CD4-positive, alpha-beta T cell treated with Interleukin-4 for 1 hour (primary cell): ENCODE measurements around the gene PDE4D.

Experiments
- DNase-seq, 2 donors: peaks; one replicate each; pipeline ENCODE4 v3.0.0-alpha.2; 2020 to 2022

The PDE4D gene

DNA sequence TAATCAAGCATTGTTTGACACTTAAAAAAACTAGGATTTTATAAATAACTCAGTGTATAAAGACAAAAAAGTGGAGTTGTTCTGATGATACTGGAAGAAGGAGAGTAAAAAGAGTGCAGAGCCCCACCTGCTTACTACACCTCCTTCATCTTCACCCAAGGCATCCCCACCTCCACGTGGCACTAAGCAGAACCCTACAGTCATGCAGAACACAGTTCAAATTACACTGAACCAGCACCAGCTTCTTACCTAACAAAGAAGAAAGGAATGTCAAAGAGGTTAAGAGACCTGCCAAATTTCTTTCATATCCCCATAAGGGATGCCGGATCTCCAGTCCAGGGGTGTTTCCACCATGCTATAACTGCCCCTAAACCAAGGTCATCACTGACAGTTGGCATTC lies 55.5 kb downstream of the PDE4D start:
- no peak for DNase-seq

DNA sequence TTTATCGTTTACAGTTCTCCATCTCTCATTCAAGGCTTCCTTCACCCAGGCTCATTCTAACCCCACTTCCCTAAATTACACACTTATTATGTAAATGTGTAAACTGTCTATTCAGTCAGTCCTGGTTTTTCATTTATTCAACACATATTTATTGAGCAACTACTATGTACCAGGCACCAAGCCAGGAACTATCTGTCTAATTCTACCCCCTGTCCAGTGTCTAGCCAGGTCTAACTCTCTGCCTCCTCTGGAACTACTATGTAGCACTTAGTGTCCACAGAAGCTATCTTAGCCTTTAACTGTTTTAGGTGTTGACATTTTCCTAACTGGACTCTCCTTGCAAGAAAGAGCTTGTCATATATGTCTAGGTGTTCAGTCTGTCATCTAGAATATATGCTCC lies 56.5 kb downstream of the PDE4D start:
- no peak for DNase-seq

DNA sequence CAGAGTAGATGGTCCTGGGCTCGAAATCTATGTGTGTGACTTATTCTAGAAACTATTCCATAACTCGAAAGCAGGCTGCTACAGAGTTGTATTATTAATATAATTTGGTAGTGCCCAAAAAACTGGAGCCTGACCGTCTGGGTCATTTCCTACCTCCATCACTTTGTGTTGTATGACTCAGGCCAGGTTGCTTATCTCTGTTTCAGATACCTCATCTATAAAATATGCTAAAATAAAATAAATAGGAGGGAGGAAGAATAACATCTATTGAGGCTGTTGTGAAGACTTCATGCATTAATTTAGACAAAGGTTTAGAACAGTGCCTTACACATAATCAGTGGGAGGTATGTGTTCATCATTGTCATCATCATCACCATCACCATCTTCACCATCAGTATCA lies 57.7 kb downstream of the PDE4D start:
- no peak for DNase-seq

DNA sequence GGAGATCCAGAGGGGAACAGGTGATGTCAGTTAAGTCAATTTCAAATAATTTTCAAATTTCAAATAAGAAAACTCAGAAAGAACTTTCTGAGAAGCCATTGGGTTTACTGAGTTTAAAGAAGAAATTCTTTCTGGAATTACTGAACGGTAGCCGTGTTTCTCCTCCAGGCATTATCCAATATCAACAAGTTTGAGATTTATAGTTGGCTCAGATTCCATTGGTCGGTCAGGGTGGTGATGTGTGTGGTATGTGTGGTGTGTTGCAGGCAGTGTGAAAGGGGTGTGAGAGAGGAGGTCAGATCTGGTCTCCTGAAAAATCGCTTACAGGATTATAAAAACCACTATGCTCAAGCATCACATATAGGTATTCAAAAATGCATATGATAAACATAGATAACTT lies 60.1 kb downstream of the PDE4D start:
- DNase-seq: no peak

DNA sequence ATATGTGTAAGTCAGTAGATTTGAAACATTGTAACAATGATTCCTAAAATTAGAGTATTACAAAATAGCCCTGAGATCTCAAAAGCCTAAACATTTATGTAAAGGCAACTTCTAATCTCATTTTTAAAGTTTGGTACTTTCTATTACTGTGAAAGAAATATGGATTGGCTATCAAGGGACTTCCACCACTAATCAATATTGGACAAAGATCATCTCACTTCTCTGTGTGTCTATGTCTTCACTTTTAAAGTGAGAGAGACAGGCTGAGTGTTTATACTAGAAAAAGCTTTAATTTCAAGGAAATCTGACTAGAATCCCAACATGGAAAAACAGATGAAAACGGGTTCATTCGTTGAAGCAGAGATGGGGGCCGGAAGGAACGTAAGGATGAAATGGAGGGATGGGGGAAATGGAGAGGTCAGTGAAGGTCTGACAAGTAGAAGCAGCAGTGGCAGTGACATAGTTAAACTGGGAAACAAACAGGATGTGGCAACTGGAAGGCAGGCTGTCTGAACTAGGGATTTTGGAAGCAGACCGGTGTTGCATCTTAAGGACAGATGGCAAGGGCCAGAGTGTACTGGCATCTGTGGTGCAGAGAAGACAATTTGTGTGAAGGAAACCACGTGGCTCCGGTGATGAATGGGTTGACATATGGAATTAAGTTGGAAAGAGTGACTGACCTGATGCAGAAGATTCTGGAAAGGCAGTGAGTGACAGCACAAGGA lies 60.8 kb downstream of the PDE4D start:
- DNase-seq: no peak

DNA sequence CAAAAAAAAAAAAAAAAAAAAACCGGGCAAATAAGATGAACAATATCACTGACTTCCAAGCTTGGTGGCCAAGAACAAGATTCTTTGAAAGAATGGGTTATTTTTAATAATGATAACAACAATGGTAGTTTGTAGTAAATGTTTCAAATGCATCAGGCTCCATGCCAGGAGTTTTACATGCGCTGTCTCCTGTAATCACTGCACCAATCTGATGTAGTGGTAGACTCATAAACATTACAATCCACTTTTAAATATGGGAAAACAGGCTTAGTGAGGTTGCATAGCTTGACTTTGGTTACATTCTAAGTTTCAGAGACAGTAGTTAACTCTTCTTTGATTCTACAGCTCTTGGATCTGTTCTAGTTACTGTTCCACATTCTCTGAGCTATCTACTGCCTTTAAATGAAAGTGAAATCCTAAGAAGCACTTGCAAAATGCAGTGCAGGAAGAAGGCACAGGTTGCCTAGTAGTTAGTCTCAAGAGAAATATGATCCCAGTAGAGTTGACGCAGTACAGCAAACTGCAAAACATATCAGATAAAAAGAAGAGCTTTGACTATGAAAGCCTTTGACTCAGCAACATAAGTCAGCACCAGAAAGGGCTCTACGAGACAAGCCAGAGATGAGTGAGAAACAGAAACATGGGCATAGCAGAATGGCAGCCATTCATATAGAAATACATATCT lies 62.1 kb downstream of the PDE4D start:
- DNase-seq: no peak

DNA sequence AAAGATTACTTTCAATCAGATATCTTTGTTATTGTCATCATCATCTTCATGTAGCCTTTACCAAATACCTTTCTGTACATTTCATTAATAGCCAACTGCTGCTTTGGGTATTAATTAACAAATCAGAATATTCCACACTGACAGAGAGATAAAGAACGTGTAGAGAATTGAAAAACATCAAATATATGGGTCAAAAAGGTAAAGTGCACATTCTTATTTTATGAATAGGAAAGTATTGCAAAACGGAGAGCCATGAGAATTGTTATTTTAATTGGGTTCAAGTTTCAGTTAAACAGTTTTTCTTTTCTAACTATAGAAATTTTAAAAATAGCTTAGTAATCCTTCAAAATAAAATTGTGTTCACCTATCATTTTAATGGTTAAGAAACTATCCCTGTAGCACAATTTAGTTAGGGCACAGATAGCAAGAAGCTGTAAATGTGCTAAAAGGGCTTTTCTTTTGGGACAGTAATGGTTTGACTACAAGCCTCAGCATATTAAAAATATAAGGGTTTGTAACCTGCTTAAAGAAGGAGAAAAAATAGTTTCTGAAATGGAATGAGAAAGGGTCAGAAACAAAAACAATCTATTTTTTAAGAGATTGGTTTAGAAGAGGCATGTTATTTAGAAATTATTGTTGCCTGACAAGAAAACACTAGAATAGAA lies 62.9 kb downstream of the PDE4D start:
- no peak for DNase-seq

DNA sequence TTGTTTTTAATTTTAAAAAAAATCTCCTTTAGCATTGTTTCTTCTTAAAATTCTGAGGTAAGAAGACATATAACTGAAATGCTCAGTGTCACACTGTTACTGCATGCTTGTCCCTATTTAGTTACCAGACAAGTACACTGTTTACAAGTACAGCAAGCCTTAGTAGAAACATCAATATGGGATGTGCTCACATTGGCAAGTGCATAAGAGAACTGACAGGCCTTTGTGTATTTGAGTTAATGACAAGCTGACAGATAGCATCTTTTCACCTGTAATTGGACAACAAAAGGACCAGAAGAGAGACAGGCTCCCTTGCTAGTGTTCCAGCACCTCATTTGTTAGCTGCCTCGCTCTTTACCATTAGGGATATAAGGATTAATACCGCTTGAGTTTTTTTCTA lies 63.6 kb downstream of the PDE4D start:
- DNase-seq: no peak

DNA sequence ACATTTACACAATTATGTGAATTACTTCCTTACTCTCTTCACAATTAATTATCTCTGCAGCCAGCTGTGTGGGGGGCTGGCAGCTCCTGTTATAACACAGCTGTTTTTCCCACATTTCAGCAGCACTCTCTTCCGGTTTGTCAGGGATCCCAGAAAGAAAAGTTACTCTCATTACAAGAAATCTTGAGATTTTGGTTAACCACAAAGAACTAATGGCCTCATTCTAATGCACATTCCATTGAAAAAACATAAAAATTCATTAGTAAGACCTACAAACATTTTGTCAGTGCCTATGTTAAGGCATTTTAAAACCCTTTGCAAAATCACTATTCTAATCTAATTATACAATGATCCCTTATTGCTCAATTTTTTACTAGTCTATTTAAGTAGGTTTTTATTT lies 64.1 kb downstream of the PDE4D start:
- no peak for DNase-seq

DNA sequence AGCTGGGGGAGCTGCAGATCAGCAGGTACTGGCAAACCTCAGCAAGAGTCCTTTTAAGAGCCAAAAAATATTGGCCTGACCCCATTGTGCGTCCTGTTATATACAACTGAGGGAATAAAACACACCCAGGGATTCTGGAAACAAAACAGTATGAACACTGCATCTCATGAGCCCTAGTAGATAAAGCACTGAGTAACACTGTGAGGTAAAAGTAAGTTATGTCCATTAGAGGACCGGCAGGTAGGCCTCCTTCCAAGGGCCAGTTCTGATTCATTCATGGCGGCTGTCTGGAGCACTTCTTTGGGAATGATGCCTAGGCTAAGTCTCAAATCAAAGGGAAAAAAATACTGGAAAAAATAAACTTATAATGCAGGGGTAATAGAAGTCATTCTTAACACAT lies 64.9 kb downstream of the PDE4D start:
- DNase-seq: no peak

DNA sequence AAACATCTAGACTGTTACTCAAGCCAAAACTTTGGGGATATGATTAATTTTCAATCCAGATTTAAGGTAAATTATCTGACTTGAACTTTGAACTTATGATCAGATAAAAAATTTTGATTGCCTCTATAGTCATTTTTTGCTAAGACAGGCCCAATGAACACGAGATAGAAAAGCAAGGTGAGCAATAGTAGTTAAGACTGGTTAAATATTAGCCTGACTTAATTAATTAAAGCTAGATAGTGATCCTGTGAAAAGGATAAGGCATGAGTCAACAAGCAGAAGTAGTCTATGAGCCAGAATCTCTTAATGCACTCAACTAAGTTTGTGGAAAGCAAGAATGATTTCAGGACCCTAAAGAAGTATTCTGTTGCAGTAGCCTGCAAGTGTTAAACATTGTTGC lies 66.5 kb downstream of the PDE4D start:
- DNase-seq: no peak

DNA sequence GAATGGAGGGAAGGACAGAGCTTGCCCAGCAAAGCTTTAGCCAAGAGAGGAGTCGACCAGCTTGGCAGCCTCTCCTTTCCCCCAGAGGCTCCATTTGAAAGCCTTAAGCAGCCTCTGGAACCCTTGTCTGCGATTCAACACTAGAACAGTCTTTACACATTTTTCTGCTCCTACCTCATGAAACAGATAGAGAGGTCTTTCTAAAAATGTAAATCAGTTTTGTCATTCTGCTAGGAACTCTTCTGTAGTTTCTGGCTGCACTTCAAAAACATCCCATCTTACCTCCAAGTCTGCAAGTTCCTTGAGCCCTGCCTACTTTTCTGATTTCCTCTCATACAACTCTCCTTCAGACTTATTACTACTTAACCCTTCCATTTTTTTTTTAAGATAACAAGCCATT lies 70.1 kb downstream of the PDE4D start:
- DNase-seq: no peak

DNA sequence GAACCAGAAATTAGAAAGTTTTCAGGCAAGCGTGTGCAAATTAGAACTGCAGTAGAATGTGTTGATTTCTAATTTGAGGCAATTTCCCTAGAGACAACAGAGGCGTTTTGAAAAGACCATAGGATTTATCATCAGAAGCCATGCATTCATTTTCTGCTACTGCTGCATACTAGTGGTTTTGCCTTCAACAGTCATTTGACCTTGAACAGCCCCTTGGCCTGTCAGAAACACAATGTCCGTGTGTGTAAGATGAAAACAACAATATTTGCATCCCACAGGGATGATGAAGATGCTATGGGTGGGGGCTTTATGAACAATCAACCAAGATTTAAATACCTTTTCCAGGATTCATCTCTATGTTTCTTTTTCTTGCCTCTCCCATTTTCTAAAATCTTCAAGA lies 73.7 kb downstream of the PDE4D start:
- no peak for DNase-seq

DNA sequence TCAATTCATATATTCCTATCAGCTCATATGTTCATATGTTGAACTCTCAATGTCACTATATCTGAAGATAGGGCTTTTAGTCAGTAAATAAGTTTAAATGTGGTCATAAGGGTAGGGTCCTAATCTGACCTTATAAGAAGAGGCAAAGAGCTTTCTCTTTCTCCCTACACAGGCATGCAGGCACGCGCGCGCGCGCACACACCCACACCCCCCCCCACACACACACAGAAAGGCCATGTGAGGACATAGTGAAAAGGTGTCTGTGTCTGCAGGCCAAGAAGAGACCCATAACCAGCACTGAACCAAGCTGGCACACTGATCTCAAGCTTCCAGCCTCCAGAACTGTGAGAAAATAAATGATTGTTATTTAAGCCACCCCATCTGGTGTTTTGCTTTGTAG lies 76.0 kb downstream of the PDE4D start:
- no peak for DNase-seq

DNA sequence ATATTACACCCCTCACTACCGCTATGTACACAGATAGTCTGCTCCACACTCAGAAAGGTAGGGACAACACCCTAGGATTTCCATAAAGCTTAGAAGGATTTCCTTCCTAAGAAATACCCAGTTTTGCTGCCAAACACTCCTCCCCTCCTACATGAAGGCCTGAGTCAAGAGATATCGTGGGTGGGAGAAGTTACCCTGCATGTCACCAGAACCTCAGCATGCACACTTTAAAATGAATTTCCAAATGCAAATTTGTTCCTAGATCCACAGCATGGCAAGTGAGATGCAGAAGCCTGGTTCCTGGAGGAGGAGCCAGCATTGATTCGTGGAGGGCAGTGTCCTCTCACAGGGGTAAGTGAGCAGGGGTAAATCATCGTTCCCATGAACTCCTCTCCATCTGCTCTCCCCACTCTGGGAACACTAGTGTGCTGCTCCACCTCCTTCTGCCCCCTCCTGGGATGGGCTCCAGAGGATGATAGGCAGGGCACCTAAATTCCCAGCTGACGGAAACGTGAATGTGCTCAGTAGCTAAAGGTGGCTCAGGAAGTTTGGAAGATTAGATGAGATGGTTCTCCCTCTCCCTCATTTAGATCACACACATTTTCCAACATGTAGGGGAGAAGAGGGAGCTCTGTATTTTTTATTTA lies 76.7 kb downstream of the PDE4D start:
- DNase-seq: no peak

DNA sequence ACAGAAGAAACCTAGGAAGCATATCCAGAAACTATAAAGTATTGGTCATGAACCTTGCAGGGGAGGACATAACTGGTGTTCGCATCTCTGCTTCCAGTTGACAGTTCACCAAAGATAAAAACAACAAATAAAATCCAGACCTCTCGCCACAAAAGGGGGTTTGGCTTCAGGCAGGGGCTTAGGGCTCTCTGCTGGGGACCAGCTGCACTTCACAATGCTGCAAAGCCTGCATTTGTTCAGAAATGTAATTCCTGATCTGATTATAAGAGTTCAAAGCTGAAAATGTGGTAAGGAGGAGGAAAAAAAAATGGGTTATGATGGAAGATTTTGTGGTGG lies 79.0 kb downstream of the PDE4D start:
- DNase-seq: no peak

DNA sequence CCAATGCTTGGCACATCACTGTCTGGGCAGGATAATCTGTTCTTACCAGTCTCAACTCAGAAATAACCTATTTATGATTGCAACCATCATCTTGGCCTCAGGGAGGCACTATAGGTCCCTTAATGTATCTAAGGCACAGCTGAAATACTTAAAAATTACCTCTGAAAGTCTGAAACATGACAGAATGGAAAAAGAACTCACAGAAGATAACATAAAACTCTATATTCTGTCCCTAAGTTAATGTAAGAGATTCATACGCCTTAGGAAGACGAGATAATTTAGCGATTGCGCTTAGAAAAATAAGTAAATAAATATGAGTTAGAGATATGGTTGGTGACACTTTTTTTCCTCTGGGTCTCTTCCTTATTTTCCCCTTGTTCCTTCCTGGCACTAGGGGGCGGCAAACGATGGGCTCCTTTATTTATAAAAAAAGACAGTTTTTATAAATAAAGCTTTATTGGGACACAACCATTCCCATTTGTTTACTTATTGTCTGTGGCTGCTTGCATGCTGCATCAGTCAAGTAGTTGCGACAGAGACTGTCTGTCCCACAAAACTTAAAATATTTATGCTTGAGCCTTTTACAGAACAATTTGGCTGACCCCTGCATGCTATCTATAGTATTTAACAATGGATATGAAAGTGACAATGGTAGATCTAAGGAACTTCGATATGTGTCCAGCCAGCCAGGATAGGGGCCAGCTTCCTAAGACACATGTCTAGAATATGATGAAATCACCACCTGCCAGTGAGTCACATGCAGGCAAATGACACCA lies 79.6 kb downstream of the PDE4D start:
- peak in 1 of 2 donors; percentile 18 for DNase-seq

DNA sequence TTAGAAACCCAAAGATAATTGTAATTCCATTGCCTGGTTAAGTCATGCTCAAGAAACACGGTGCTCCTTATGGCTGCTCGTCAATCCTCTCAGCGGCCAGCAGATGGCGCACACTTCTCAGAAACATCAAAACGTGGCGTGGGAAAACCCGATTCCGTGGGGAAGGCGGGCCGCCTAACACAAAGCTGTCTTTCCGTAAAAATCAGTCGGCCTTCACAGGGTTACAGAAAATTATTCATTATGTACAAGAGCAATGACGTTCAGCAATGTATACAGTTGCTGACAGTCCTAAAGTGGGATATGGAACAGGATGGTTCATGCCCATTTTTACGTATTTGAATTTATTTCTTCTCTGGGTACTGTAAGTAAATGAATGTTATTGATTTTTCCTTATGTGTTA lies 83.5 kb downstream of the PDE4D start:
- DNase-seq: peak; percentile 56 to 62

DNA sequence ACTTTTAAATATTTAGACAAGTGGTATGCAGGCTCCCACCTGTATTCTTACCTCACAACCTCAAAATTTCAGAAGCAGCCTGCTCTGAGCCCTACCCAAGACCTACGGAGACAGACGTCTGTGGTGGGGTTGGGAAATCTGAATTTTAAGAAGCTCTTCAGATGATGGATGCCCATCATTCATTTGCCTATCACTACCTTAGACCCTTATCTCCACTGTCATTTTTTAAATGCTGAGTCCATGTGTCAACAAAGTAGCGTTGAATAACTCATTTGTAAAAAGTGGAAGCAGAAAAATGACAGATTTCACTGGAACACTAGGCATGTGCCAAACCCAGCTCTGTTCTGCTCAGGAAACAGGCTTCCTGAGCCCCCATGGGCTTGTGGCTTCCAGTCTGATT lies 85.7 kb downstream of the PDE4D start:
- no peak for DNase-seq

DNA sequence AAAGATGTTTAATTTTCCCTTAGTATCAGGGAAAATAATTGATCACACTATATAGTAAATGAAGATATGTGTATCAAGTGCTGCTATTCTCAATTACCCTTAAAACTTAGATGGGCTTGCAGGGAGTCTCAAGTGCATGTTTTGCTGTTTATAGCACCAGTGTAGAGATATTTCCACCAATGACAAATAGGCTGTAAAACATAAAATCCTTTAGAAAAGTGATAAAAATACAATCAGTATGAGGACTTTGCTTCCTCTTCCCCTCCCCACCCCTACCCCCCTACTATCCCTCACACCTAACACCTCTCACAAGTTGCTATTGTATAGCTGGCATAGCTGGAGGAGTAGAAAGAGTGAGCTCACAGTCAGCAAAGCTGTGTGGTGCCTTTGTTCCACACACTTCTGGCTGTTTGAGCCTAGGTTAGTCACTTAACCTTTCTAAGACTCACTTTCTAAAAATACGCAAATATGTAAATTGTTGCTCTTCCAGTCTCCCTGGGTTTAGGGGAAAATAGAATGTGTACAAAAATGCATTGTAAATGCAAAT lies 93.1 kb downstream of the PDE4D start:
- DNase-seq: no peak

DNA sequence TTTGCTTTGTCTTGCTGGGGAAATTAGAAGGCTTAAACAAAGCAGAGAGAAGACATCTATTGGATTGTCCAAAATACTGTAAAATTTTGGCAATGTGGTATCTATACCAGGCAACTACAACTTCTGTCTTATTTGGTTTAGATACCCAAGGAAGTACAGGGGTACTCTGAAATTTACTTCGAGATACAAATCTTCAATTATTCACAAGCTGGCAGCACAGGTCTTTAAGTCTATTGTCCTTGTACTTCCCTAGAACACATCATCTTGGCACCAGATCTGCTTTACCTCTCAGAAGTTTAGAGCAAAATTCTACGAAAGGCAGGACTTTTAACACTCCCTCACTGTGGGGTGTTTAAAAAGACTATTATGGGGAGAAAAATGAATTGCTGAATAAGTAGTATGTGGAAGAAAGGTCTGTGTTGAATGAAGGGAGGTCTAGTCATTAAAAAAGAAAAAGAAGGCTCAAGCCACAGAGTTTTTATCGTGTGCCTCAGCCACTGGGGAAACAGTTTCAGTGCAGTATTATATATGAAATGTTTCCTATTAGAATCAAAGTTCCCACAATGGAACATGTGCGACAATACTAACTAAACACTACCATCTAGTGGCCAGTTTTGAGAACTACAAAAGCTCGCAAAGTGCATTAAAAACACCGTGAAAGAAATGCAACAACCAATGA lies 93.7 kb downstream of the PDE4D start:
- peak; percentile 12 to 59 for DNase-seq
